Subcutaneous adipose tissue (tissue), 4 donors: Measurements from ENCODE around the gene CIAPIN1. TPM values are rescaled to one million over a fixed set of nuclear protein-coding genes. Genes with fewer than 3 reads are reported as not detected.

Source experiments
- total RNA-seq, 4 donors: library from RNA; depleted of rRNA; stranded (reverse); fragments of >200 nt; gene quantifications; one replicate each; pipeline ENCODE4 v1.1.0, GENCODE V29; 2016
- TF ChIP-seq, protein P1 (sequence below): fragments of 450-650 bp; IDR thresholded peaks from one replicate; pipeline ENCODE4 v1.5.1; 2016; ENCODE audit warnings: low read depth, mild to moderate bottlenecking, control low read depth, antibody characterized with exemption, moderate library complexity

Gene CIAPIN1
- total RNA-seq, 4 donors from 2014 or later: 18.5 to 36.7 (median 20.6) TPM

DNA sequence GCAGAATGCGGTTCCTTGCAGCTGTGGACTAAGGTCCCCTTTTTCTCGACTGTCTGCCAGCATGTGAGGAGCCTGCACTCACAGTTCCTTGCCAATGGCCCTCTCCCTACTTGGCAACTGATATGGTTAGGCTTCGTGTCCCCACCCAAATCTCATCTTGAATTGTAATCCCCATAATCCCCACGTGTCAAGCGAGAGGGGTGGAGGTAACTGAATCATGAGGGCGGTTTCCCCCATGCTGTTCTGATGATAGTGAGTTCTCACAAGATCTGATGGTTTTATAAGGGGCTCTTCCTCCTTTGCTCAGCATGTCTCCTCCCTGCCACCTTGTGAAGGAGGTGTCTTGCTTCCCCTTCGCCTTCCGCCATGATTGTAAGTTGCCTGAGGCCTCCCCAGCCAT, 19.9 kb downstream of the CIAPIN1 start:
- TF ChIP-seq, protein P1, sequence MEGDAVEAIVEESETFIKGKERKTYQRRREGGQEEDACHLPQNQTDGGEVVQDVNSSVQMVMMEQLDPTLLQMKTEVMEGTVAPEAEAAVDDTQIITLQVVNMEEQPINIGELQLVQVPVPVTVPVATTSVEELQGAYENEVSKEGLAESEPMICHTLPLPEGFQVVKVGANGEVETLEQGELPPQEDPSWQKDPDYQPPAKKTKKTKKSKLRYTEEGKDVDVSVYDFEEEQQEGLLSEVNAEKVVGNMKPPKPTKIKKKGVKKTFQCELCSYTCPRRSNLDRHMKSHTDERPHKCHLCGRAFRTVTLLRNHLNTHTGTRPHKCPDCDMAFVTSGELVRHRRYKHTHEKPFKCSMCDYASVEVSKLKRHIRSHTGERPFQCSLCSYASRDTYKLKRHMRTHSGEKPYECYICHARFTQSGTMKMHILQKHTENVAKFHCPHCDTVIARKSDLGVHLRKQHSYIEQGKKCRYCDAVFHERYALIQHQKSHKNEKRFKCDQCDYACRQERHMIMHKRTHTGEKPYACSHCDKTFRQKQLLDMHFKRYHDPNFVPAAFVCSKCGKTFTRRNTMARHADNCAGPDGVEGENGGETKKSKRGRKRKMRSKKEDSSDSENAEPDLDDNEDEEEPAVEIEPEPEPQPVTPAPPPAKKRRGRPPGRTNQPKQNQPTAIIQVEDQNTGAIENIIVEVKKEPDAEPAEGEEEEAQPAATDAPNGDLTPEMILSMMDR: no peak

DNA sequence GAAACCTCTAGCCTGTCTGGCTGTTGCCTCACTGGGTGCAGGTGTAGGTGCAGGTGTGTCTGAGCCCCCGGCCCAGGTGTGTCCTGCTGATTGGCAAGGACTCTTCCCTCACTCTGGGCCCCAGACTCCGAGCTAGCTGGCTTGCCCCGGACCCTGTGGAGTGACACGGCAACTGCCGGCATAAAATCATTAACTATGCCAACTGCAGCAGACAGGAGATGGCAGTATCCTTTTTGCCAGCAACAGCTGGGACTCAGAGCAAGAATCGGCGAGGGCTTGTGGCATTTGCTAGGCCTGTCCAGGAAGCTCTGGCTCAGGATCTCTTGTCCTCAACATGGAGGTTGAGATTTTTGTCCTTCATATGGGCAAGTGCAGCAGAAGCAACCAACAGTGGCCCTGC, 20.8 kb downstream of the CIAPIN1 start:
- TF ChIP-seq, protein P1: no peak

DNA sequence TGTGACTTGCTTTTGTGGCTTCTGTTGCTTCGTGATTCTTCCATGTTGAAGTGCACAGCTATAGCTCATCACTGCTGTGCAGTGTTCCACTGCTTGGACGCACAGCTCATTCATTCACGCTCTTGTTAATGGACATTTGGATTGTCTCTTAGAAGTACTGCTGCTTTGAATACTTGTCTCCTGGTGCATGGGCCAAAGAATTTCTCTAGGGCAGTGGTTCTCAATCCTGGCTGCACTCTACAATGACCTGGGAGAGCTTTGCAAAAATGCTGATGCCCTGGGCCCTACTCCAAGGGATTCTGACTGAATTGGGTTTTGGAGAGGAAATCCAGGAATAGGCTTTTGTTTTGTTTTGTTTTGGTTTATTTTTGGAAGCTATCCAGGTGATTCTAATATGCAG, 22.6 kb downstream of the CIAPIN1 start:
- TF ChIP-seq, protein P1: no peak

DNA sequence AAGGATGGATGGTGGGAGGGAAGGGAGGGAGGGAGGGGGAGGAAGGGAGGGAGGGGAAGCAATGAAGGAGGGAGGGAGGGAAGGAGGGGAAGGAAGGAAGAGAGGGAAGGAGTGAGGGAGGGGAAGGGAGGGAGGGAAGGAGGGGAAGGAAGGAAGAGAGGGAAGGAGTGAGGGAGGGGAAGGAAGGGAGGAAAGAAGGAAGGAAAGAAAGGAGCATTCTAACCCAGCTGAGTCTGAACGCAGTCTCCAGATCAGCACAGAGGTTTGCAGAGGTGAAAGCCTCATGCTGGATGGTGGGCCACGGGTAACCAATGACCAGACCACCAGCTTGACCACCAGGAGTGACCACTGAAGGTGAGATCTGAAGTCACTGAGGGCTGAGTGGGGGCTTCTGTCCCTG, 24.0 kb downstream of the CIAPIN1 start:
- TF ChIP-seq, protein P1: no peak

- TF ChIP-seq, protein P1: no peak
Observed at GRCh38 chr16:57422026-57422944, 24.9 kb downstream of the CIAPIN1 start.

DNA sequence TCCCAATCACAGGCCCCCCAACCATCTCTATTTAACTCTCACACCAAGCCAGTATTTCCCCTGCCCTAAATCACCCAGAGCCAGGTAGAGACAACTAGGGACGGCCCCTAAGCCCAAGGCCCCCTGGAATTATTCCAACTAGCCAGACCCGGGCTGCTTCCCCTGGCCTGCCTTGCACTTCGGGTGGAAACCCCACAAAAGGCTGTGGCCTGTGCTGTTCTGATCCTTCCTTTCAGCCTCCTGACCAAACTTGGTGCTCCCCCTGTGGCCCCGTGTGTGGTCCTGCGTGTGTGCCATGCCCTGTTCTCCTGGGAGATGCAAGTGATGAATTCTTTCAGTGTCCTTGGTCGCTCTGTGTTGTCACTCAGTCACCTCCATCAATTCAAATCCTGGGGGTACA, 27.7 kb downstream of the CIAPIN1 start:
- TF ChIP-seq, protein P1: no peak

- TF ChIP-seq, protein P1: no peak
Observed at GRCh38 chr16:57416084-57416483, 31.1 kb downstream of the CIAPIN1 start.
